ENCODE measurements around the gene GPC5. TPM values are rescaled to one million over a fixed set of nuclear protein-coding genes. Genes with fewer than 3 reads are reported as not detected.
"Not testable (repeated sequence)": the region's sequence is repeated elsewhere in the genome, so short reads cannot be mapped to it uniquely, and the experiment has no call there.

The GPC5 gene
- total and polyA plus RNA-seq, 2 donors (not counting 3 experiments of a cell fraction or from before 2014, with no cell fraction given) = 0.59 to 0.97 TPM

GRCh38 chr13:92296154-92296671, 897.8 kb downstream of the GPC5 start:
- CTCF ChIA-PET; H3K79me2 ChIP-seq (ENCODE audit: control insufficient read depth, insufficient read depth, low read length); H2AFZ ChIP-seq (ENCODE audit: low read depth, low read length); H4K20me1 ChIP-seq (replicated peaks; ENCODE audit: control insufficient read depth, extremely low read depth, insufficient read depth, low read length); H3K36me3 ChIP-seq (ENCODE audit: control insufficient read depth in 2 of 2, extremely low read depth in 1 of 2, insufficient read depth in 2 of 2, low read length in 2 of 2); H3K4me3 ChIP-seq (replicated peaks in 1 of 3; ENCODE audit: insufficient read depth in 1 of 3, low read depth in 1 of 3, low read length in 3 of 3); H3K4me1 ChIP-seq (ENCODE audit: control insufficient read depth, extremely low read depth, insufficient read depth, low read length); dilution Hi-C loops (cut with MboI; ENCODE audit: extremely low pct_ligation_motif_present, low sequenced_read_pairs); DNase-seq (ENCODE audit: low read depth, low spot score); BruUV-seq (replicated peaks); H3K27me3 ChIP-seq (ENCODE audit: control insufficient read depth in 2 of 2, insufficient read depth in 2 of 2, low read length in 2 of 2); FAIRE-seq; H3K9me3 ChIP-seq (replicated peaks; ENCODE audit: control insufficient read depth, insufficient read depth, low read length); POLR2A ChIA-PET; H3K9me1 ChIP-seq (replicated peaks; ENCODE audit: control insufficient read depth, extremely low read depth, insufficient read depth, low read length); intact Hi-C loops (cut with micrococcal nuclease); H3K4me2 ChIP-seq (ENCODE audit: insufficient read depth, low read length); H3K9ac ChIP-seq (replicated peaks; ENCODE audit: extremely low read depth, insufficient read depth, low read length); H3K27ac ChIP-seq (ENCODE audit: insufficient read depth, low read depth, low read length): not testable (repeated sequence)

DNA sequence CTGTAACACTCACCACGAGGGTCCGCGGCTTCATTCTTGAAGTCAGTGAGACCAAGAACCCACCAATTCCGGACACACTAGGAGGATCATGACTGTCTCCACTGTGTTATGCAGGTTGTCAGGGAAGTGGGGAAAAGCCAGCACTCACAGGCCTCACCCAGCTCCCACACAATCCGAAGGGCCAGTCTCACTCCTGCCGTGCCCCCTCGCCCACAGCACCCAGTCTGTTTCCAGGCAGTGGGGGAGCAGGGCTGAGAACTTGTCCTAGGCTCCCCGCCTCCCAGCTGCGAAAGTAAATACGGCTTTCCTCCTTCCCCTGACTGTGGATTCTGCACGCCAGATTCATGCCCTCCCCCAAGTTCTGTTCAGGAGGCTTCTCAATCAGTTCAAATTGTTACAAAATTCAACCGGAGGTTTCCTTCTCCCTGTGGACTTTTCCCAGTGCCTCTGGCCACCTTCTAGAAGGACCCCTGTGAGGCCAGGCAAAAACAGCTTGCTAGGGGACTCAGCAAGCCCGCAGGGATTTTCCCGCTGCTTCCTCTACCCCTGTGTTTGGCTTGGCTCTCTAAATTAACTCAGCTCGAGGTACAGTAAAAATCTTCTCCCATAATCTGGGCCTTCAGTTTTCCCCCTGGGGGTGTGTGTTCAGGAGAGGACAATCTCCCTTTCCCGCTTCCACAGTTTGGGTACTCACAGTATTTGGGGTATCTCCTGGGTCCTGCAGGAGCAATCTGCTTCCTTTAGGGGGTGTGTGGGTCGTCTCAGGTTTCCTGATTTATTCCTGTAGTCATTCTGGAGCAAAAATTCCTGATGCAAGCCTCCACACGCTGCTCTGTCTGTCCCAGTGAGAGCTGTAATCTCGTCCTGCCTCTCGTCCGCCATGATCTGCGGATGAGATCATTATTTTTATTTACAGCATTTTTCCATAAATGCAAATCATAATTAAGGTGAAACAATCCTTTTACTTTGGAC, 899.8 kb downstream of the GPC5 start:
- no peaks in the 10 kb centered on the region for H3K79me2 ChIP-seq (ENCODE audit: control insufficient read depth, insufficient read depth, low read length)
- dilution Hi-C loops (cut with MboI; ENCODE audit: extremely low pct_ligation_motif_present, low sequenced_read_pairs) = no loop called here
- FAIRE-seq = no peak
- CTCF ChIA-PET = no interaction called here
- H3K9me3 ChIP-seq (replicated peaks; ENCODE audit: control insufficient read depth, insufficient read depth, low read length) = peaks cover 3% of the 10 kb centered on the region
- POLR2A ChIA-PET = no interaction called here
- no peak overlapping the region for H3K4me2 ChIP-seq (ENCODE audit: insufficient read depth, low read length)
- no peak overlapping the region for H2AFZ ChIP-seq (ENCODE audit: low read depth, low read length)
- TF ChIP-seq MYC (IDR thresholded peaks at IDR 0.05; ENCODE audit: low read depth, low read length) = no peak
- TF ChIP-seq CTCF (IDR thresholded peaks at IDR 0.05; ENCODE audit: extremely low read depth in 1 of 2, insufficient read depth in 1 of 2, low read depth in 1 of 2, low read length in 2 of 2) = no peak
- no peak for TF ChIP-seq FOS (IDR thresholded peaks at IDR 0.05; ENCODE audit: borderline replicate concordance, insufficient read depth, low read length)
- TF ChIP-seq, protein P1, sequence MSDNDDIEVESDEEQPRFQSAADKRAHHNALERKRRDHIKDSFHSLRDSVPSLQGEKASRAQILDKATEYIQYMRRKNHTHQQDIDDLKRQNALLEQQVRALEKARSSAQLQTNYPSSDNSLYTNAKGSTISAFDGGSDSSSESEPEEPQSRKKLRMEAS (IDR thresholded peaks at IDR 0.05; ENCODE audit: insufficient read depth, insufficient read length) = no peak
- H3K9me1 ChIP-seq (replicated peaks; ENCODE audit: control insufficient read depth, extremely low read depth, insufficient read depth, low read length) = no peaks in the 10 kb centered on the region
- H4K20me1 ChIP-seq (replicated peaks; ENCODE audit: control insufficient read depth, extremely low read depth, insufficient read depth, low read length) = no peaks in the 10 kb centered on the region
- no peaks in the 10 kb centered on the region for H3K36me3 ChIP-seq (ENCODE audit: control insufficient read depth in 2 of 2, extremely low read depth in 1 of 2, insufficient read depth in 2 of 2, low read length in 2 of 2)
- no peak overlapping the region for H3K4me3 ChIP-seq (replicated peaks in 1 of 3; ENCODE audit: insufficient read depth in 1 of 3, low read depth in 1 of 3, low read length in 3 of 3)
- no peak for DNase-seq (ENCODE audit: low read depth, low spot score)
- H3K27me3 ChIP-seq (ENCODE audit: control insufficient read depth in 2 of 2, insufficient read depth in 2 of 2, low read length in 2 of 2) = no peaks in the 10 kb centered on the region
- intact Hi-C loops (cut with micrococcal nuclease) = no loop called here
- no peak overlapping the region for H3K27ac ChIP-seq (ENCODE audit: insufficient read depth, low read depth, low read length)
- H3K9ac ChIP-seq (replicated peaks; ENCODE audit: extremely low read depth, insufficient read depth, low read length) = no peak overlapping the region
- no TSS peak for BruUV-seq (replicated peaks)
- no peaks in the 10 kb centered on the region for H3K4me1 ChIP-seq (ENCODE audit: control insufficient read depth, extremely low read depth, insufficient read depth, low read length)

Measured in endothelial cell of umbilical vein (primary cell).